AG04450 (cell line): Measurements from ENCODE around the gene RPL12. TPM values are rescaled to one million over a fixed set of nuclear protein-coding genes. Genes with fewer than 3 reads are reported as not detected.
"Not testable (repeated sequence)": the region's sequence is repeated elsewhere in the genome, so short reads cannot be mapped to it uniquely, and the experiment has no call there.

ENCODE experiments used
- CTCF ChIA-PET: fragments of 300-600, 350-600 bp; formaldehyde crosslinking; extraction: SDS; loops from one replicate; lab custom pipeline; 2022; ENCODE audit warnings: antibody characterized with exemption, inconsistent platforms; lab: Charles Lee
- POLR2A ChIA-PET: fragments of 350-600 bp; formaldehyde crosslinking; extraction: SDS; loops from one replicate; lab custom pipeline; 2021; ENCODE audit warnings: antibody characterized with exemption, inconsistent platforms; lab: Yijun Ruan, JAX
- DNase-seq: peaks from one replicate; pipeline ENCODE4 v3.0.0-alpha.2; 2011; ENCODE audit warnings: low read depth, low spot score
- H3K27ac ChIP-seq: one replicate; pipeline ENCODE4 v1.5.1; 2012; ENCODE audit warnings: low read depth, low read length, control low read depth
- H3K27me3 ChIP-seq: one replicate; pipeline ENCODE4 v1.6.0; 2012; ENCODE audit warnings: low read length; ENCODE audit not compliant: control insufficient read depth, insufficient read depth
- H3K4me3 ChIP-seq: 2 replicates; pipeline ENCODE4 v1.5.1; 2011; ENCODE audit warnings: mild to moderate bottlenecking, low read depth, low read length, control low read depth
- H3K9me3 ChIP-seq: 2 replicates; pipeline ENCODE4 v1.5.1; 2012; ENCODE audit warnings: low read length; ENCODE audit not compliant: control insufficient read depth, insufficient read depth
- polyA plus RNA-seq: library from polyadenylated mRNA; depleted of rRNA; stranded (reverse); fragments of >200 nt; gene quantifications from 2 replicates; pipeline ENCODE4 v1.2.3, GENCODE V29; 2011
- TF ChIP-seq, protein P1 (sequence below): IDR thresholded peaks from 2 replicates; pipeline ENCODE4 v1.5.1; 2011; ENCODE audit warnings: low read depth, low read length, control low read depth, inconsistent platforms

Gene RPL12
- polyA plus RNA-seq, 1 experiment: 2,379 TPM

GRCh38 chr9:127474592-127474991 lies 23.4 kb upstream of the RPL12 start:
- POLR2A ChIA-PET: interaction anchor here (0.7 to 1.0 kb wide), 2 partner anchors 67 to 82 kb away, joined by 3 to 7 read pairs; no protein-coding TSS in a partner anchor
- no peaks in the 10 kb centered on the region for H3K9me3 ChIP-seq
- no peak overlapping the region for H3K4me3 ChIP-seq
- CTCF ChIA-PET: no interaction called here
- TF ChIP-seq, protein P1, sequence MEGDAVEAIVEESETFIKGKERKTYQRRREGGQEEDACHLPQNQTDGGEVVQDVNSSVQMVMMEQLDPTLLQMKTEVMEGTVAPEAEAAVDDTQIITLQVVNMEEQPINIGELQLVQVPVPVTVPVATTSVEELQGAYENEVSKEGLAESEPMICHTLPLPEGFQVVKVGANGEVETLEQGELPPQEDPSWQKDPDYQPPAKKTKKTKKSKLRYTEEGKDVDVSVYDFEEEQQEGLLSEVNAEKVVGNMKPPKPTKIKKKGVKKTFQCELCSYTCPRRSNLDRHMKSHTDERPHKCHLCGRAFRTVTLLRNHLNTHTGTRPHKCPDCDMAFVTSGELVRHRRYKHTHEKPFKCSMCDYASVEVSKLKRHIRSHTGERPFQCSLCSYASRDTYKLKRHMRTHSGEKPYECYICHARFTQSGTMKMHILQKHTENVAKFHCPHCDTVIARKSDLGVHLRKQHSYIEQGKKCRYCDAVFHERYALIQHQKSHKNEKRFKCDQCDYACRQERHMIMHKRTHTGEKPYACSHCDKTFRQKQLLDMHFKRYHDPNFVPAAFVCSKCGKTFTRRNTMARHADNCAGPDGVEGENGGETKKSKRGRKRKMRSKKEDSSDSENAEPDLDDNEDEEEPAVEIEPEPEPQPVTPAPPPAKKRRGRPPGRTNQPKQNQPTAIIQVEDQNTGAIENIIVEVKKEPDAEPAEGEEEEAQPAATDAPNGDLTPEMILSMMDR: no peak
- no peak overlapping the region for H3K27ac ChIP-seq
- no peak for DNase-seq
- H3K27me3 ChIP-seq: no peaks in the 10 kb centered on the region

GRCh38 chr9:127473932-127474331 lies 22.7 kb upstream of the RPL12 start:
- DNase-seq: no peak
- Histone ChIP-seq H3K27me3 (no peaks in the 10 kb centered on the region), H3K27ac (peak overlapping the region; percentile 21), H3K4me3 (no peak overlapping the region), H3K9me3 (no peaks in the 10 kb centered on the region)
- ChIA-PET POLR2A (interaction anchor here (0.7 to 1.0 kb wide), 2 partner anchors 68 to 82 kb away, joined by 3 to 7 read pairs; no protein-coding TSS in a partner anchor), CTCF (interaction anchor here (0.6 kb wide), 1 partner anchor 1156 kb away, joined by 3 read pairs; no protein-coding TSS in a partner anchor)
- TF ChIP-seq, protein P1: no peak

DNA sequence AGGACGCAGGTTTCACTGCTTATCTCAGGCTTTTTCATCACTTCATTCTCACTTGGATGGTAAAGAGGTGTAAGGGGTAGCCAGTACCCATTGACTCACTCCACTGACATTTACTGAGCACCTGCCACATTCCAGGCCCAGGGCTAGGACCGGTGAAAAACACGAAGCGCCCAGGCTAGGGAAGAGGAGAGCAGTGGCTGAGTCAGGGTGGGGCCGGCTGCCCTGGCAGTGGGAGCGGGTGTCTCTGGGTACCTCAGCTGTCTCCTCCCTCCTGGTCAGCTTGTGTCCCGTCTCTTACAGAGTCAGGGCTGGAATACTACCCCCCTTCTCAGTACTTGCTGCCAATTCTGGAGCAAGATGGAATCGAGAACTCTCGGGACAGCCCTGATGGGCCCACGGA lies 22.3 kb upstream of the RPL12 start:
- POLR2A ChIA-PET: interaction anchor here (1.0 kb wide), 1 partner anchor 83 kb away, joined by 3 read pairs; no protein-coding TSS in a partner anchor
- no peak for DNase-seq
- TF ChIP-seq, protein P1: no peak
- no peaks in the 10 kb centered on the region for H3K9me3 ChIP-seq
- no peak overlapping the region for H3K4me3 ChIP-seq
- no peaks in the 10 kb centered on the region for H3K27me3 ChIP-seq
- H3K27ac ChIP-seq: peak overlapping the region; percentile 21
- CTCF ChIA-PET: interaction anchor here (0.6 kb wide), 1 partner anchor 1156 kb away, joined by 3 read pairs; no protein-coding TSS in a partner anchor

GRCh38 chr9:127470662-127471061 lies 19.5 kb upstream of the RPL12 start:
- POLR2A ChIA-PET: no interaction called here
- Histone ChIP-seq H3K4me3 (no peak overlapping the region), H3K27ac (no peak overlapping the region), H3K9me3 (no peaks in the 10 kb centered on the region; the same call in 1 of the 2 replicates), H3K27me3 (no peaks in the 10 kb centered on the region)
- TF ChIP-seq, protein P1: no peak
- no peak for DNase-seq
- CTCF ChIA-PET: no interaction called here

GRCh38 chr9:127467621-127468020 lies 16.4 kb upstream of the RPL12 start:
- DNase-seq: no peak
- H3K27ac ChIP-seq: no peak overlapping the region
- H3K9me3 ChIP-seq: no peaks in the 10 kb centered on the region; the same call in 1 of the 2 replicates
- H3K27me3 ChIP-seq: no peaks in the 10 kb centered on the region
- TF ChIP-seq, protein P1: no peak
- CTCF ChIA-PET: no interaction called here
- POLR2A ChIA-PET: interaction anchor here (1.5 kb wide), 1 partner anchor 16 kb away, joined by 3 read pairs; the partner anchor contains the start of genes LRSAM1 and RPL12
- no peak overlapping the region for H3K4me3 ChIP-seq

GRCh38 chr9:127466407-127466917 lies 15.3 kb upstream of the RPL12 start:
- CTCF ChIA-PET, DNase-seq, H3K9me3 ChIP-seq, H3K4me3 ChIP-seq, H3K27me3 ChIP-seq, POLR2A ChIA-PET, H3K27ac ChIP-seq: not testable (repeated sequence)
